CMK (cell line): ENCODE measurements around the gene LHFPL3.

ENCODE experiments used
- DNase-seq: peaks from one replicate; pipeline ENCODE4 v3.0.0-alpha.2; 2010; ENCODE audit warnings: low read depth

Gene LHFPL3

GRCh38 chr7:104801022-104801421, 472.6 kb downstream of the LHFPL3 start:
- no peak for DNase-seq

- DNase-seq: no peak
These were observed 475.5 kb downstream of the LHFPL3 start for GRCh38 chr7:104803931-104804330.

- DNase-seq: no peak
These were observed 476.3 kb downstream of the LHFPL3 start for GRCh38 chr7:104804696-104805095.

- DNase-seq: no peak
These were observed 477.3 kb downstream of the LHFPL3 start for GRCh38 chr7:104805449-104806317.

GRCh38 chr7:104807671-104808070, 479.3 kb downstream of the LHFPL3 start:
- no peak for DNase-seq

GRCh38 chr7:104809906-104810305, 481.5 kb downstream of the LHFPL3 start:
- DNase-seq: no peak

- DNase-seq: no peak
These were observed 485.7 kb downstream of the LHFPL3 start for GRCh38 chr7:104814126-104814525.

- no peak for DNase-seq
These were observed 486.4 kb downstream of the LHFPL3 start for GRCh38 chr7:104814671-104815400.

GRCh38 chr7:104816537-104816936, 488.1 kb downstream of the LHFPL3 start:
- no peak for DNase-seq

GRCh38 chr7:104818961-104819880, 490.8 kb downstream of the LHFPL3 start:
- DNase-seq: no peak

GRCh38 chr7:104820836-104821535, 492.6 kb downstream of the LHFPL3 start:
- DNase-seq: no peak

GRCh38 chr7:104823177-104823576, 494.8 kb downstream of the LHFPL3 start:
- no peak for DNase-seq

GRCh38 chr7:104825099-104825498, 496.7 kb downstream of the LHFPL3 start:
- no peak for DNase-seq

GRCh38 chr7:104826135-104826534, 497.7 kb downstream of the LHFPL3 start:
- DNase-seq: no peak

- no peak for DNase-seq
These were observed 508.6 kb downstream of the LHFPL3 start for GRCh38 chr7:104836976-104837375.

- DNase-seq: no peak
These were observed 510.3 kb downstream of the LHFPL3 start for GRCh38 chr7:104838537-104839299.

GRCh38 chr7:104839842-104840241, 511.4 kb downstream of the LHFPL3 start:
- no peak for DNase-seq

GRCh38 chr7:104841798-104842197, 513.4 kb downstream of the LHFPL3 start:
- no peak for DNase-seq

GRCh38 chr7:104843198-104843597, 514.8 kb downstream of the LHFPL3 start:
- DNase-seq: no peak

- no peak for DNase-seq
These were observed 517.2 kb downstream of the LHFPL3 start for GRCh38 chr7:104845557-104845956.

GRCh38 chr7:104846731-104847130, 518.3 kb downstream of the LHFPL3 start:
- no peak for DNase-seq
